ENCODE measurements around the gene SLC1A4. TPM values are rescaled to one million over a fixed set of nuclear protein-coding genes. Genes with fewer than 3 reads are reported as not detected.

The SLC1A4 gene
- polyA plus RNA-seq = 6.1 TPM
- long read RNA-seq, donor 1, partial matches to known transcripts = 5 of 136 reads
- long read RNA-seq, donor 1, other reads (novel, unspliced or antisense) = 131 of 136 reads
- long read RNA-seq, donor 2, full-length matches to known transcripts = 1 of 1 reads
- long read RNA-seq, donor 2, partial matches to known transcripts = 0 of 1 reads
- long read RNA-seq, donor 2, other reads (novel, unspliced or antisense) = 0 of 1 reads
- long read RNA-seq, donor 3 = 0 reads
- long read RNA-seq, donor 4, full-length matches to known transcripts = 1 of 1 reads
- long read RNA-seq, donor 4, partial matches to known transcripts = 0 of 1 reads
- long read RNA-seq, donor 4, other reads (novel, unspliced or antisense) = 0 of 1 reads
- long read RNA-seq, donor 5, full-length matches to known transcripts = 4 of 4 reads
- long read RNA-seq, donor 5, partial matches to known transcripts = 0 of 4 reads
- long read RNA-seq, donor 5, other reads (novel, unspliced or antisense) = 0 of 4 reads
- long read RNA-seq, donor 6, full-length matches to known transcripts = 2 of 602 reads
- long read RNA-seq, donor 6, partial matches to known transcripts = 600 of 602 reads
- long read RNA-seq, donor 6, other reads (novel, unspliced or antisense) = 0 of 602 reads
- long read RNA-seq, donor 7, full-length matches to known transcripts = 2 of 2 reads
- long read RNA-seq, donor 7, partial matches to known transcripts = 0 of 2 reads
- long read RNA-seq, donor 7, other reads (novel, unspliced or antisense) = 0 of 2 reads
- long read RNA-seq, donor 8, full-length matches to known transcripts = 2 of 148 reads
- long read RNA-seq, donor 8, partial matches to known transcripts = 146 of 148 reads
- long read RNA-seq, donor 8, other reads (novel, unspliced or antisense) = 0 of 148 reads
- long read RNA-seq, donor 9, full-length matches to known transcripts = 1 of 266 reads
- long read RNA-seq, donor 9, partial matches to known transcripts = 256 of 266 reads
- long read RNA-seq, donor 9, other reads (novel, unspliced or antisense) = 9 of 266 reads
- long read RNA-seq, donor 10, full-length matches to known transcripts = 2 of 2 reads
- long read RNA-seq, donor 10, partial matches to known transcripts = 0 of 2 reads
- long read RNA-seq, donor 10, other reads (novel, unspliced or antisense) = 0 of 2 reads
- long read RNA-seq, donor 11, full-length matches to known transcripts = 1 of 1 reads
- long read RNA-seq, donor 11, partial matches to known transcripts = 0 of 1 reads
- long read RNA-seq, donor 11, other reads (novel, unspliced or antisense) = 0 of 1 reads

- H3K27ac ChIP-seq (ENCODE audit: low read length) = peak within 1 kb of the TSS; percentile 86
- WGBS (ENCODE audit: insufficient coverage, low lambda C conversion rate) = no CpG with 5 or more reads among the region's 109 CpGs
Observed at GRCh38 chr2:64989126-64989981, at the start of gene SLC1A4. Gene SLC1A4 (plus strand): TSS chr2:64989399. CDS start chr2:64989644, 245 bp downstream.

DNA sequence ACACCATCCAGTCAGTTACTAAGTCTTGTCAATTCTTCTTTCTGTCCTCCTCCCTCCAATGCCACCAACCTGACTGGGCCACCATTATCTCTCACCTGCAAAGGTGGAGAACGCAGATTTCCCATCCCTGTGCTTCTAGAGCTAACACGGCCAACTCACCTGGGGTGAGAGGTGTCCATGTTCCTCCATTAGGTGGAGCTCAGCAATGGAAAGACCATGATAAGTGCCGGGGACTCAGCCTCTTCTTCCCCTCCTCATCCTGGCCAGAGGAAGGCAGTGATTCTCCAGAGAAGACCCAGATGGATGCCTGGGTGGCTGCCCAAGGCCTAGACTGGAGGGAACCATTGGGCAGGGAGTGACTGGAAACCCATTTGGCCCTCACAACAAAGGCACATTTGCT, 48.1 kb upstream of the SLC1A4 start:
- Histone ChIP-seq H3K36me3 (ENCODE audit: control insufficient read depth, insufficient read depth, low read length) (no peaks in the 10 kb centered on the region), H3K4me3 (ENCODE audit: low read length) (no peak overlapping the region), H3K4me1 (ENCODE audit: control insufficient read depth, insufficient read depth, low read length) (peaks cover 6% of the 10 kb centered on the region), H3K9me3 (ENCODE audit: control insufficient read depth, low read depth, low read length) (no peaks in the 10 kb centered on the region), H3K27ac (ENCODE audit: low read length) (no peak overlapping the region), H3K27me3 (ENCODE audit: control insufficient read depth, insufficient read depth, low read length) (no peaks in the 10 kb centered on the region)
- DNase-seq = no peak
- WGBS (ENCODE audit: insufficient coverage, low lambda C conversion rate) = no CpG with 5 or more reads among the region's 3 CpGs

More at GRCh38 chr2:64989126-64989981, at the start of gene SLC1A4:
- peak in 1 of 2 donors; percentile 69 for DNase-seq
- no peaks in the 10 kb centered on the region for H3K9me3 ChIP-seq (ENCODE audit: control insufficient read depth, low read depth, low read length)
- peaks cover 4% of the 10 kb centered on the region for H3K4me1 ChIP-seq (ENCODE audit: control insufficient read depth, insufficient read depth, low read length)
- no peaks in the 10 kb centered on the region for H3K36me3 ChIP-seq (ENCODE audit: control insufficient read depth, insufficient read depth, low read length)
- peaks cover 14% of the 10 kb centered on the region for H3K27me3 ChIP-seq (ENCODE audit: control insufficient read depth, insufficient read depth, low read length)
- peak within 1 kb of the TSS; percentile 71 for H3K4me3 ChIP-seq (ENCODE audit: low read length)

DNA sequence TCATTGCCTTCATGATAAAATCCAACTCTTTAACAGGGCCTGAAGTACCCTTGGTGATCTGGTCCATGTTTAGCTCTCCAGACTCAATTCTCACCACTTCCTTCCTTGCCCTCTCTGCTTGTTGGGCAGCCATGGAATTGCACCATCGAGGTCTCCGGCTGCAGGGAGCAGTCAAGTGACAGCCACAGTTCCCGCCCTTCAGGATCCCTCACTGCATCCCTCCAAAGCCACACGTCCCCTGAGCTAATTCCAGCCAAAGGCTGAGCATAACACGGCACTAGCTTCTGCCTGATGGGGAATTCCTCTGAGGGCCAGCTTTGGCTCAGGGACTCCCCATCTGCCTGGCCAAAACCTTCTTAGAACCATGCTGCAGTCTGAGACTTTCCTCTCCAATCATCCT, 47.4 kb upstream of the SLC1A4 start:
- no peak for DNase-seq
- Histone ChIP-seq H3K27ac (ENCODE audit: low read length) (no peak overlapping the region), H3K36me3 (ENCODE audit: control insufficient read depth, insufficient read depth, low read length) (no peaks in the 10 kb centered on the region), H3K4me3 (ENCODE audit: low read length) (no peak overlapping the region), H3K9me3 (ENCODE audit: control insufficient read depth, low read depth, low read length) (no peaks in the 10 kb centered on the region), H3K4me1 (ENCODE audit: control insufficient read depth, insufficient read depth, low read length) (peaks cover 6% of the 10 kb centered on the region), H3K27me3 (ENCODE audit: control insufficient read depth, insufficient read depth, low read length) (no peaks in the 10 kb centered on the region)
- no CpG with 5 or more reads among the region's 5 CpGs for WGBS (ENCODE audit: insufficient coverage, low lambda C conversion rate)

DNA sequence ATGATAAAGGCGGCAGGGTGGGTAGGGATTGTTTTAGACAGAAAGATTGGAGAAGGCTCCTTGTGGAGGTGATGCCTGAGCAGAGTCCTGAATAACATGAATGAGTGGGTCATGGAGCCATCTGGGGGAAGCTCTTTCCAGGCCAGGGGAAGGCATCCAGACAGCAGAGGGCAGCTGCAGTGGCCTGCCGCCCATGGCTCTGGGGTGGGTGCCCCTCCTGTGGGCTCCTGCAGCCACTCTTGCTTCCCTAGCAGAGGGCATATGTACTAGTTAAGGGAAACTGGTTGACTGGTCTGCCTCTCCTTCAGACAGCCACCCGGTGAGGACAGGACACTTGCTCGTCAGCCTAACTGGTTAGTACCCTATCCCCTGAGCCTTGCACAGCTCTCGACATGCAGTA, 46.5 kb upstream of the SLC1A4 start:
- Histone ChIP-seq H3K9me3 (ENCODE audit: control insufficient read depth, low read depth, low read length) (no peaks in the 10 kb centered on the region), H3K27ac (ENCODE audit: low read length) (no peak overlapping the region), H3K27me3 (ENCODE audit: control insufficient read depth, insufficient read depth, low read length) (no peaks in the 10 kb centered on the region), H3K4me3 (ENCODE audit: low read length) (no peak overlapping the region), H3K36me3 (ENCODE audit: control insufficient read depth, insufficient read depth, low read length) (no peaks in the 10 kb centered on the region), H3K4me1 (ENCODE audit: control insufficient read depth, insufficient read depth, low read length) (peaks cover 2% of the 10 kb centered on the region)
- WGBS (ENCODE audit: insufficient coverage, low lambda C conversion rate) = no CpG with 5 or more reads among the region's 5 CpGs
- no peak for DNase-seq

DNA sequence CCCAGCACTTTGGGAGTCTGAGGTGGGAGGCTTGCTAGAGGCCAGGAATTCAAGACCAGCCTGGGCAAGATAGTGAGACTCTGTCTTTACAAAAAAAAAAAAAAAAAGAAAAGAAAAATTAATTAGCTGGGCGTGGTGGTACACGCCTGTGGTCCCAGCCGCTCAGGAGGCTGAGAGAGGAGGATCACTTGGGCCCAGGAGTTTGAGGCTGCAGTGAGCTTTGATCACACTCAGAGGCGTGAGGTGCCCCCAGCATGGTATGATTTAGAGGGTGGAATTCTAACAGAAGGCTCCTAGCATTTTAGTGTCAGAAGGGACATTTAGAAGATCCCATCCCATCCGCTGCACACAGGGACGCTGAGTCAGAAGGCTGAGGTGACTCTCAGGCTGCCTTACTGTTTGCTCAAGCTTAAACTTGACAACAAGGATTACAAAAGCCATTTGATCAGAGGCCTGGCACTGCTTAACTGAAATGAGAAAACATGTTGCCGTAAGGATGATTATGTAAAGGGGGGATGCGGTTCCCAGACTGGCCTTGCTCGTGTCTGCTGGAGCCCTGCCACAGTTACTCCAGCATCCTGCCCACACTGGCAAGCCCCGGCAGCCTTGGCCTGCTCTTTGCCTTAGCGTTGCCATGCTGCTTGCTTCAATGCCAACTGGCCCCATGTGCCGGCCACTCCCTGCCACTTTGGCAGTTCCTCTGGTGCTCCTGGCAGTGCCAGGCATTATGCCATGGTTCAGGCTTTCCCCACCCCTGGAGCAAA, 45.6 kb upstream of the SLC1A4 start:
- Histone ChIP-seq H3K27me3 (ENCODE audit: control insufficient read depth, insufficient read depth, low read length) (no peaks in the 10 kb centered on the region), H3K4me1 (ENCODE audit: control insufficient read depth, insufficient read depth, low read length) (no peaks in the 10 kb centered on the region), H3K9me3 (ENCODE audit: control insufficient read depth, low read depth, low read length) (no peaks in the 10 kb centered on the region), H3K27ac (ENCODE audit: low read length) (no peak overlapping the region), H3K36me3 (ENCODE audit: control insufficient read depth, insufficient read depth, low read length) (no peaks in the 10 kb centered on the region), H3K4me3 (ENCODE audit: low read length) (no peak overlapping the region)
- DNase-seq = no peak
- WGBS (ENCODE audit: insufficient coverage, low lambda C conversion rate) = no CpG with 5 or more reads among the region's 12 CpGs

DNA sequence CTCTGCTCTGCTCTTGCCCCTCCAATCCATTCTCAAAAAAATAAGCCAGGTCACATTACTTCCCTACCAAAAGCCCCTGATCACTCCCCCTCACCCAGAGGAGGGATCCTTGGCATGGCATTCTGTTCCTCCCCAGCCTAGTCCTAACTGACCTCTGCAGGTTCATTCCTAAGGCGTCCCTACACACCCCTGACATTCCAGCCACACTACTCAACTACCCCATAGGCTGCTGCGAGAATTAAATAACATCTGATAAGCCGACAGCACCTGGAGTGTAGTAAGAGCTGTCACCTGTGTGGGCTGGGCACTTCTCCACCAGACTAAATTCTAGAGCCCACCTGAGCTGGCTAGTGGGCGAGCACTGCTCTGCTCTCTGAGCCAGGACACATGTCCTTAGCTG, 44.7 kb upstream of the SLC1A4 start:
- no peak overlapping the region for H3K27ac ChIP-seq (ENCODE audit: low read length)
- no peaks in the 10 kb centered on the region for H3K27me3 ChIP-seq (ENCODE audit: control insufficient read depth, insufficient read depth, low read length)
- no peaks in the 10 kb centered on the region for H3K9me3 ChIP-seq (ENCODE audit: control insufficient read depth, low read depth, low read length)
- no peak overlapping the region for H3K4me3 ChIP-seq (ENCODE audit: low read length)
- no peaks in the 10 kb centered on the region for H3K36me3 ChIP-seq (ENCODE audit: control insufficient read depth, insufficient read depth, low read length)
- WGBS (ENCODE audit: insufficient coverage, low lambda C conversion rate) = no CpG with 5 or more reads among the region's 4 CpGs
- no peaks in the 10 kb centered on the region for H3K4me1 ChIP-seq (ENCODE audit: control insufficient read depth, insufficient read depth, low read length)
- DNase-seq = no peak

DNA sequence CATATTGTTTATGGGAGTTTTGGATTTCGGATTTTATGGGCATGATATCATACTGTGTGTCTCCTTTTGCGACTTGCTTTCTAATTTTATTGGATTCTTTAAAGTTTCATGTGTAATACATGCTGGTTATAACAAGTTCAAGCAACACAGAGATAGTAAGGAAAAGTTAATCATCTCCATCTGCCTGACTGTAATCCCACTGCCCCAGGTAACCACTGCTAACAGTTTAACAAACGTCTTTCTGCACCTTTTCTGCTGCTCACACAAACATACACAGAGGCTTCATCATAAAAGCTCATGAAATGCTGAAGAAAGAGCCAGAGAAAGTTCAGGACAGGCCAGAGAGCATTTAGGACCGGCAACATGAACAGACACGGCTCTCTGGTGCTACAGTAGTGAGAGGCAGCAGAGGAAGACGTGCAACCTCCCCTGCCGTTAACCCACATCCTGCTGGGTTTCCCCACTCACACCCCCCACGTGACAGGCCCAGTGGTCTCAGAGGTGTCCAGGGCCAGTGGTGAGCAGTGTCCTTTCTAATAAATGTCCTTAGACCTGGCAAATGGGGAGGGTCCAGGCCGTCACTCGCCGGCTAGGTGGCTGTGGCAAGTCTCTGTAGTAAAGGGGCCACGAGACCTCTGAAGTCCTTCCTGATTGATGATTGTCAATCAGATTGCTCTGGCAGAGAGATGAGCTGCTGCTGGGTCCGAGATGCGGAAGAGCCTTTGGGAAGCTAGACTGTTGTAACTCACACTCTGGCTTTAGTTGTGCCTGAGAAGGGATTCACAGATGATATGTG, 43.0 kb upstream of the SLC1A4 start:
- Histone ChIP-seq H3K4me1 (ENCODE audit: control insufficient read depth, insufficient read depth, low read length) (no peaks in the 10 kb centered on the region), H3K27ac (ENCODE audit: low read length) (no peak overlapping the region), H3K36me3 (ENCODE audit: control insufficient read depth, insufficient read depth, low read length) (no peaks in the 10 kb centered on the region), H3K4me3 (ENCODE audit: low read length) (no peak overlapping the region), H3K9me3 (ENCODE audit: control insufficient read depth, low read depth, low read length) (no peaks in the 10 kb centered on the region), H3K27me3 (ENCODE audit: control insufficient read depth, insufficient read depth, low read length) (no peaks in the 10 kb centered on the region)
- DNase-seq = peak in 1 of 2 donors; percentile 21
- no CpG with 5 or more reads among the region's 14 CpGs for WGBS (ENCODE audit: insufficient coverage, low lambda C conversion rate)

GRCh38 chr2:64946769-64947247, 42.4 kb upstream of the SLC1A4 start:
- no peaks in the 10 kb centered on the region for H3K27me3 ChIP-seq (ENCODE audit: control insufficient read depth, insufficient read depth, low read length)
- no peak overlapping the region for H3K4me3 ChIP-seq (ENCODE audit: low read length)
- no peaks in the 10 kb centered on the region for H3K4me1 ChIP-seq (ENCODE audit: control insufficient read depth, insufficient read depth, low read length)
- H3K36me3 ChIP-seq (ENCODE audit: control insufficient read depth, insufficient read depth, low read length) = no peaks in the 10 kb centered on the region
- no peaks in the 10 kb centered on the region for H3K9me3 ChIP-seq (ENCODE audit: control insufficient read depth, low read depth, low read length)
- no peak overlapping the region for H3K27ac ChIP-seq (ENCODE audit: low read length)
- DNase-seq = no peak
